ENCODE data around the gene ATG13. TPM values are rescaled to one million over a fixed set of nuclear protein-coding genes. Genes with fewer than 3 reads are reported as not detected.
"Not testable (repeated sequence)": the region's sequence is repeated elsewhere in the genome, so short reads cannot be mapped to it uniquely, and the experiment has no call there.

Gene ATG13
- 30.8 TPM for total RNA-seq

GRCh38 chr11:46617134-46617971, at the start of gene ATG13, which contains the start of gene HARBI1:
Gene ATG13, plus strand, starts transcription at chr11:46617553. Its CDS starts 26,739 bp downstream, at chr11:46644292.
Gene HARBI1, minus strand, starts transcription at chr11:46617227. Its CDS starts 990 bp downstream, at chr11:46616237.
- Histone ChIP-seq H3K4me3 (ENCODE audit: low read length in 3 of 3) (peak within 1 kb of the TSS; percentile 97 to 100 (median 99)), H3K9me3 (ENCODE audit: control insufficient read depth in 3 of 3, low read length in 3 of 3) (no peaks in the 10 kb centered on the region), H3K9ac (ENCODE audit: low read depth in 1 of 3, low read length in 3 of 3) (peak within 1 kb of the TSS; percentile 97 to 100 (median 98)), H3K36me3 (ENCODE audit: control insufficient read depth in 3 of 3, insufficient read depth in 3 of 3, low read length in 3 of 3) (peaks cover 0 to 5% (median under 1%) of the 10 kb centered on the region in 3 donors), H3K4me1 (ENCODE audit: control insufficient read depth in 3 of 3, insufficient read depth in 3 of 3, low read length in 3 of 3) (peaks cover 17 to 27% (median 18%) of the 10 kb centered on the region in 3 donors), H3K27me3 (ENCODE audit: control insufficient read depth in 3 of 3, insufficient read depth in 3 of 3, low read length in 3 of 3) (no peaks in the 10 kb centered on the region), H3K27ac (ENCODE audit: low read depth, low read length) (peak within 1 kb of the TSS; percentile 98)

- H3K27me3 ChIP-seq (ENCODE audit: control insufficient read depth in 3 of 3, insufficient read depth in 3 of 3, low read length in 3 of 3), result no peaks in the 10 kb centered on the region
- H3K36me3 ChIP-seq (ENCODE audit: control insufficient read depth in 3 of 3, insufficient read depth in 3 of 3, low read length in 3 of 3), result no peaks in the 10 kb centered on the region
- no peak overlapping the region for H3K4me3 ChIP-seq (ENCODE audit: low read length in 3 of 3)
- H3K27ac ChIP-seq (ENCODE audit: low read depth, low read length), result no peak overlapping the region
- H3K9me3 ChIP-seq (ENCODE audit: control insufficient read depth in 3 of 3, low read length in 3 of 3), result no peaks in the 10 kb centered on the region
- H3K4me1 ChIP-seq (ENCODE audit: control insufficient read depth in 3 of 3, insufficient read depth in 3 of 3, low read length in 3 of 3), result peaks cover 0 to 8% (median 5%) of the 10 kb centered on the region in 3 donors
- no peak overlapping the region for H3K9ac ChIP-seq (ENCODE audit: low read depth in 1 of 3, low read length in 3 of 3)
Observed at GRCh38 chr11:46570790-46571398, 46.5 kb upstream of the ATG13 start.

- Histone ChIP-seq H3K4me1 (ENCODE audit: control insufficient read depth in 3 of 3, insufficient read depth in 3 of 3, low read length in 3 of 3) (peaks cover 0 to 8% (median 2%) of the 10 kb centered on the region in 3 donors), H3K9ac (ENCODE audit: low read depth in 1 of 3, low read length in 3 of 3) (peak overlapping the region in 1 of 3 donors; percentile 7), H3K27ac (ENCODE audit: low read depth, low read length) (no peak overlapping the region), H3K27me3 (ENCODE audit: control insufficient read depth in 3 of 3, insufficient read depth in 3 of 3, low read length in 3 of 3) (no peaks in the 10 kb centered on the region), H3K4me3 (ENCODE audit: low read length in 3 of 3) (no peak overlapping the region), H3K36me3 (ENCODE audit: control insufficient read depth in 3 of 3, insufficient read depth in 3 of 3, low read length in 3 of 3) (no peaks in the 10 kb centered on the region), H3K9me3 (ENCODE audit: control insufficient read depth in 3 of 3, low read length in 3 of 3) (no peaks in the 10 kb centered on the region)
Observed at GRCh38 chr11:46574656-46575055, 42.7 kb upstream of the ATG13 start.

GRCh38 chr11:46577058-46577457, 40.3 kb upstream of the ATG13 start:
- H3K4me3 ChIP-seq (ENCODE audit: low read length in 3 of 3), result no peak overlapping the region
- H3K27me3 ChIP-seq (ENCODE audit: control insufficient read depth in 3 of 3, insufficient read depth in 3 of 3, low read length in 3 of 3), result no peaks in the 10 kb centered on the region
- no peaks in the 10 kb centered on the region for H3K9me3 ChIP-seq (ENCODE audit: control insufficient read depth in 3 of 3, low read length in 3 of 3)
- H3K36me3 ChIP-seq (ENCODE audit: control insufficient read depth in 3 of 3, insufficient read depth in 3 of 3, low read length in 3 of 3), result no peaks in the 10 kb centered on the region
- H3K9ac ChIP-seq (ENCODE audit: low read depth in 1 of 3, low read length in 3 of 3), result no peak overlapping the region
- no peak overlapping the region for H3K27ac ChIP-seq (ENCODE audit: low read depth, low read length)
- H3K4me1 ChIP-seq (ENCODE audit: control insufficient read depth in 3 of 3, insufficient read depth in 3 of 3, low read length in 3 of 3), result peaks cover 0 to 2% (median 0%) of the 10 kb centered on the region in 3 donors

- no peak overlapping the region for H3K4me3 ChIP-seq (ENCODE audit: low read length in 3 of 3)
- H3K27ac ChIP-seq (ENCODE audit: low read depth, low read length), result no peak overlapping the region
- H3K27me3 ChIP-seq (ENCODE audit: control insufficient read depth in 3 of 3, insufficient read depth in 3 of 3, low read length in 3 of 3), result no peaks in the 10 kb centered on the region
- no peaks in the 10 kb centered on the region for H3K4me1 ChIP-seq (ENCODE audit: control insufficient read depth in 3 of 3, insufficient read depth in 3 of 3, low read length in 3 of 3)
- no peaks in the 10 kb centered on the region for H3K36me3 ChIP-seq (ENCODE audit: control insufficient read depth in 3 of 3, insufficient read depth in 3 of 3, low read length in 3 of 3)
- H3K9ac ChIP-seq (ENCODE audit: low read depth in 1 of 3, low read length in 3 of 3), result no peak overlapping the region
- no peaks in the 10 kb centered on the region for H3K9me3 ChIP-seq (ENCODE audit: control insufficient read depth in 3 of 3, low read length in 3 of 3)
Observed at GRCh38 chr11:46582588-46582987, 34.8 kb upstream of the ATG13 start.

- not testable (repeated sequence) for H3K9ac ChIP-seq (ENCODE audit: low read depth in 1 of 3, low read length in 3 of 3); H3K36me3 ChIP-seq (ENCODE audit: control insufficient read depth in 3 of 3, insufficient read depth in 3 of 3, low read length in 3 of 3); H3K9me3 ChIP-seq (ENCODE audit: control insufficient read depth in 3 of 3, low read length in 3 of 3); H3K27ac ChIP-seq (ENCODE audit: low read depth, low read length); H3K4me3 ChIP-seq (ENCODE audit: low read length in 3 of 3); H3K4me1 ChIP-seq (ENCODE audit: control insufficient read depth in 3 of 3, insufficient read depth in 3 of 3, low read length in 3 of 3); H3K27me3 ChIP-seq (ENCODE audit: control insufficient read depth in 3 of 3, insufficient read depth in 3 of 3, low read length in 3 of 3)
Observed at GRCh38 chr11:46583513-46583912, 33.8 kb upstream of the ATG13 start.

GRCh38 chr11:46588131-46588530, 29.2 kb upstream of the ATG13 start:
- H3K27me3 ChIP-seq (ENCODE audit: control insufficient read depth in 3 of 3, insufficient read depth in 3 of 3, low read length in 3 of 3), result no peaks in the 10 kb centered on the region
- no peak overlapping the region for H3K27ac ChIP-seq (ENCODE audit: low read depth, low read length)
- H3K4me1 ChIP-seq (ENCODE audit: control insufficient read depth in 3 of 3, insufficient read depth in 3 of 3, low read length in 3 of 3), result peaks cover 12 to 21% (median 20%) of the 10 kb centered on the region in 3 donors
- H3K36me3 ChIP-seq (ENCODE audit: control insufficient read depth in 3 of 3, insufficient read depth in 3 of 3, low read length in 3 of 3), result no peaks in the 10 kb centered on the region
- H3K9me3 ChIP-seq (ENCODE audit: control insufficient read depth in 3 of 3, low read length in 3 of 3), result no peaks in the 10 kb centered on the region
- H3K9ac ChIP-seq (ENCODE audit: low read depth in 1 of 3, low read length in 3 of 3), result no peak overlapping the region
- H3K4me3 ChIP-seq (ENCODE audit: low read length in 3 of 3), result no peak overlapping the region

GRCh38 chr11:46588915-46589314, 28.4 kb upstream of the ATG13 start:
- Histone ChIP-seq H3K4me1 (ENCODE audit: control insufficient read depth in 3 of 3, insufficient read depth in 3 of 3, low read length in 3 of 3) (peaks cover 12 to 25% (median 24%) of the 10 kb centered on the region in 3 donors), H3K27me3 (ENCODE audit: control insufficient read depth in 3 of 3, insufficient read depth in 3 of 3, low read length in 3 of 3) (no peaks in the 10 kb centered on the region)

GRCh38 chr11:46590740-46591605, 26.4 kb upstream of the ATG13 start:
- Histone ChIP-seq H3K36me3 (ENCODE audit: control insufficient read depth in 3 of 3, insufficient read depth in 3 of 3, low read length in 3 of 3) (no peaks in the 10 kb centered on the region), H3K4me3 (ENCODE audit: low read length in 3 of 3) (peak overlapping the region in 1 of 3 donors; percentile 20), H3K9me3 (ENCODE audit: control insufficient read depth in 3 of 3, low read length in 3 of 3) (no peaks in the 10 kb centered on the region), H3K4me1 (ENCODE audit: control insufficient read depth in 3 of 3, insufficient read depth in 3 of 3, low read length in 3 of 3) (peaks cover 12 to 31% (median 28%) of the 10 kb centered on the region in 3 donors), H3K27me3 (ENCODE audit: control insufficient read depth in 3 of 3, insufficient read depth in 3 of 3, low read length in 3 of 3) (no peaks in the 10 kb centered on the region), H3K9ac (ENCODE audit: low read depth in 1 of 3, low read length in 3 of 3) (no peak overlapping the region), H3K27ac (ENCODE audit: low read depth, low read length) (no peak overlapping the region)

More at GRCh38 chr11:46588915-46589314, 28.4 kb upstream of the ATG13 start:
- H3K36me3 ChIP-seq (ENCODE audit: control insufficient read depth in 3 of 3, insufficient read depth in 3 of 3, low read length in 3 of 3), result no peaks in the 10 kb centered on the region
- no peak overlapping the region for H3K9ac ChIP-seq (ENCODE audit: low read depth in 1 of 3, low read length in 3 of 3)
- no peaks in the 10 kb centered on the region for H3K9me3 ChIP-seq (ENCODE audit: control insufficient read depth in 3 of 3, low read length in 3 of 3)
- no peak overlapping the region for H3K4me3 ChIP-seq (ENCODE audit: low read length in 3 of 3)
- no peak overlapping the region for H3K27ac ChIP-seq (ENCODE audit: low read depth, low read length)

All from skeletal muscle tissue (tissue), 4 donors.